GM23338 (cell line): ENCODE data around the gene SCNN1G. TPM values are rescaled to one million over a fixed set of nuclear protein-coding genes. Genes with fewer than 3 reads are reported as not detected.

ENCODE experiments used
- ATAC-seq: fragments of 200-7000 bp; cut with Tn5 transposase; 3 replicates; pipeline ENCODE4 v1.9.1; 2020
- DNase-seq: peaks from one replicate; pipeline ENCODE4 v3.0.0-alpha.2; 2015; ENCODE audit warnings: low spot score
- H2AFZ ChIP-seq: fragments of 200-600 bp; sonication (generic); 2 replicates; pipeline ENCODE4 v1.8.0; 2016; ENCODE audit warnings: antibody characterized with exemption, mild to moderate bottlenecking, moderate library complexity
- H3F3A ChIP-seq: fragments of 200-600 bp; sonication (generic); replicated peaks from 2 replicates; pipeline ENCODE4 v1.8.0; 2017; ENCODE audit warnings: antibody characterized with exemption, mixed run types, low read depth
- H3K27ac ChIP-seq: fragments of 200-600 bp; sonication (generic); 2 replicates; pipeline ENCODE4 v1.6.1; 2016; ENCODE audit warnings: low read depth
- H3K27me3 ChIP-seq: fragments of 200-600 bp; sonication (generic); 2 replicates; pipeline ENCODE4 v1.8.0; 2016; ENCODE audit warnings: mild to moderate bottlenecking, mixed run types, moderate library complexity; ENCODE audit not compliant: insufficient read depth
- H3K36me3 ChIP-seq: fragments of 200-600 bp; sonication (generic); 2 replicates; pipeline ENCODE4 v1.8.0; 2016; ENCODE audit warnings: mild to moderate bottlenecking; ENCODE audit not compliant: insufficient read depth
- H3K4me1 ChIP-seq: fragments of 200-600 bp; sonication (generic); 2 replicates; pipeline ENCODE4 v1.8.0; 2016; ENCODE audit warnings: mild to moderate bottlenecking, moderate library complexity; ENCODE audit not compliant: insufficient read depth
- H3K4me2 ChIP-seq: fragments of 200-600 bp; sonication (generic); 2 replicates; pipeline ENCODE4 v1.7.1; 2017; ENCODE audit warnings: mixed run types
- H3K4me3 ChIP-seq: fragments of 200-600 bp; sonication (generic); 2 replicates; pipeline ENCODE4 v1.6.1; 2016; ENCODE audit warnings: mixed run types
- H3K79me2 ChIP-seq: fragments of 200-600 bp; sonication (generic); replicated peaks from 2 replicates; pipeline ENCODE4 v1.8.0; 2017; ENCODE audit warnings: mild to moderate bottlenecking; ENCODE audit not compliant: insufficient read depth
- H3K9me2 ChIP-seq: fragments of 200-600 bp; sonication (generic); 2 replicates; pipeline ENCODE4 v1.8.0; 2017; ENCODE audit not compliant: insufficient read depth
- H4K20me1 ChIP-seq: fragments of 200-600 bp; sonication (generic); replicated peaks from 2 replicates; pipeline ENCODE4 v1.8.0; 2017; ENCODE audit warnings: mild to moderate bottlenecking; ENCODE audit not compliant: insufficient read depth
- H3K27ac Mint-ChIP-seq: 2 replicates; pipeline ENCODE4 v1.8.0; 2020; ENCODE audit warnings: inconsistent platforms, mild to moderate bottlenecking, moderate library complexity, mixed read lengths
- H3K27me3 Mint-ChIP-seq: 3 replicates; pipeline ENCODE4 v1.8.0; 2022; ENCODE audit warnings: low read depth, mild to moderate bottlenecking, moderate library complexity, mixed read lengths, inconsistent platforms; ENCODE audit not compliant: insufficient read depth, poor library complexity
- H3K36me3 Mint-ChIP-seq: 3 replicates; pipeline ENCODE4 v1.8.0; 2021; ENCODE audit warnings: low read depth, mild to moderate bottlenecking, inconsistent platforms, moderate library complexity, mixed read lengths
- H3K4me1 Mint-ChIP-seq: 3 replicates; pipeline ENCODE4 v1.8.0; 2020; ENCODE audit warnings: mild to moderate bottlenecking, inconsistent platforms, mixed read lengths
- H3K4me3 Mint-ChIP-seq: 3 replicates; pipeline ENCODE4 v1.8.0; 2021; ENCODE audit warnings: moderate library complexity, mild to moderate bottlenecking, inconsistent platforms, mixed read lengths
- H3K9me3 Mint-ChIP-seq: 3 replicates; pipeline ENCODE4 v1.8.0; 2020; ENCODE audit warnings: moderate library complexity, mild to moderate bottlenecking, inconsistent platforms, mixed read lengths
- CREB1 ChIP-seq: fragments of 250-450 bp; sonication (Bioruptor Pico); IDR thresholded peaks from 2 replicates; pipeline ENCODE4 v1.5.0; 2020; ENCODE audit warnings: low read depth, mild to moderate bottlenecking, moderate library complexity
- EZH2 ChIP-seq: fragments of 200-600 bp; sonication (generic); IDR thresholded peaks from one replicate; pipeline ENCODE4 v1.8.0; 2017; ENCODE audit warnings: antibody characterized with exemption, mild to moderate bottlenecking, low read depth; ENCODE audit not compliant: unreplicated experiment
- EZH2phosphoT487 ChIP-seq: fragments of 200-600 bp; sonication (generic); IDR thresholded peaks from one replicate; pipeline ENCODE4 v1.8.1; 2018; ENCODE audit warnings: antibody characterized with exemption; ENCODE audit not compliant: unreplicated experiment
- JUNB ChIP-seq: IDR thresholded peaks from one replicate; pipeline ENCODE4 v1.6.1; 2016; ENCODE audit warnings: antibody characterized with exemption; ENCODE audit not compliant: unreplicated experiment
- NANOG ChIP-seq: IDR thresholded peaks from 2 replicates; pipeline ENCODE4 v1.6.1; 2016; ENCODE audit warnings: antibody characterized with exemption, borderline replicate concordance
- POLR2AphosphoS5 ChIP-seq: IDR thresholded peaks from 2 replicates; pipeline ENCODE4 v1.6.1; 2016; ENCODE audit warnings: antibody characterized with exemption, low read depth
- REST ChIP-seq: IDR thresholded peaks from one replicate; pipeline ENCODE4 v1.6.1; 2018; ENCODE audit warnings: antibody characterized with exemption; ENCODE audit not compliant: unreplicated experiment
- STAT1 ChIP-seq: IDR thresholded peaks from one replicate; pipeline ENCODE4 v1.6.1; 2016; ENCODE audit warnings: antibody characterized with exemption; ENCODE audit not compliant: unreplicated experiment
- ZNF114 ChIP-seq: fragments of 250-450 bp; sonication (Bioruptor Pico); IDR thresholded peaks from 2 replicates; pipeline ENCODE4 v1.5.0; 2020; ENCODE audit warnings: mild to moderate bottlenecking, moderate library complexity
- ZNF331 ChIP-seq: fragments of 250-450 bp; sonication (Bioruptor Pico); IDR thresholded peaks from 2 replicates; pipeline ENCODE4 v1.5.0; 2020; ENCODE audit warnings: low read depth, mild to moderate bottlenecking, moderate library complexity
- polyA plus RNA-seq: library from polyadenylated mRNA; unstranded; fragments of >200 nt; fragmentation: Nextera tagmentation; extraction: Ambion mirVana; gene quantifications from 2 replicates; pipeline ENCODE4 v1.2.1, GENCODE V29; 2016
- total RNA-seq: library from RNA; depleted of rRNA; stranded (reverse); fragments of >200 nt; shearing (Covaris generic); gene quantifications from 2 replicates; pipeline ENCODE4 v1.2.3, GENCODE V29; 2014
- TF ChIP-seq, protein P1 (sequence below), 2 experiments: fragments of 200-600 bp in 1 of 2; sonication (generic) in 1 of 2; conservative IDR thresholded peaks; 2 replicates each; pipeline versions ENCODE4 v1.5.1 to v1.6.1; 2016 to 2017; ENCODE audit warnings: antibody characterized with exemption in 2 of 2, low read depth in 2 of 2, mild to moderate bottlenecking in 2 of 2, moderate library complexity in 1 of 2

SCNN1G gene
- total and polyA plus RNA-seq, 2 experiments from 2014 or later: 0.97 to 1.1 TPM

- Histone ChIP-seq H3K79me2 (peaks cover 63% of the 10 kb centered on the region), H3K36me3 (no peaks in the 10 kb centered on the region), H3K4me3 (peak overlapping the region; percentile 86; the same call in 1 of the 2 replicates), H3F3A (no peaks in the 10 kb centered on the region), H2AFZ (no peak overlapping the region), H4K20me1 (peaks cover 32% of the 10 kb centered on the region), H3K27me3 (peaks cover 8% of the 10 kb centered on the region; the same call in 1 of the 2 replicates), H3K4me2 (peak overlapping the region; percentile 91), H3K9me2 (no peaks in the 10 kb centered on the region), H3K4me1 (peaks cover 45% of the 10 kb centered on the region), H3K27ac (no peak overlapping the region)
- no peak for ATAC-seq
- H3K9me3 Mint-ChIP-seq: no peaks in the 10 kb centered on the region; the same call in 2 of the 3 replicates
- TF ChIP-seq CREB1 (no peak), POLR2AphosphoS5 (no peak)
- H3K4me3 Mint-ChIP-seq: peak overlapping the region; percentile 94
- peak overlapping the region; percentile 53 for H3K27ac Mint-ChIP-seq
- peaks cover 5% of the 10 kb centered on the region; the same call in 1 of the 3 replicates for H3K36me3 Mint-ChIP-seq
- no peak for DNase-seq
- peaks cover 6% of the 10 kb centered on the region for H3K27me3 Mint-ChIP-seq
- H3K4me1 Mint-ChIP-seq: peaks cover 46% of the 10 kb centered on the region
These were observed 35.5 kb upstream of the SCNN1G start for GRCh38 chr16:23146877-23147601.

DNA sequence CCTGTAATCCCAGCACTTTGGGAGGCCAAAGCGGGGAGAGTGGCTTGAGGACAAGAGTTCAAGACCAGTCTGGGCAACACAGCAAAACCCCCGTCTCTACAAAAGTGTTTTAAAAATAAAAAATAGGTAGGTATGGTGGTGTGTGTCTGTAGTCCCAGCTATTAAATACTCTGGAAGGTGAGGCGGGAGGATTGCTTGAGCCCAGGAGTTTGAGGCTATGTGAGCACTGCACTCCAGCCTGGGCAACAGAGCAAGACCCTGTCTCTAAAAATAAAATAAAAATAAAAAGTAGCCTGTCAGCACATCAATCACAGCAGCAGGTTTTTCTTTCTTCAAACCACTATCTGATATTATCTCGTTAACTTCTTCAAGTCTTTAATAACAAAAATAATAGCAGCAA, 34.9 kb upstream of the SCNN1G start:
- Mint-ChIP-seq H3K9me3 (no peaks in the 10 kb centered on the region; the same call in 2 of the 3 replicates), H3K27ac (no peak overlapping the region), H3K27me3 (peaks cover 6% of the 10 kb centered on the region), H3K4me1 (peaks cover 46% of the 10 kb centered on the region), H3K4me3 (peak overlapping the region; percentile 94), H3K36me3 (peaks cover 5% of the 10 kb centered on the region; the same call in 1 of the 3 replicates)
- Histone ChIP-seq H3K79me2 (peaks cover 57% of the 10 kb centered on the region), H3K4me1 (peaks cover 45% of the 10 kb centered on the region), H3F3A (no peaks in the 10 kb centered on the region), H3K27me3 (peaks cover 8% of the 10 kb centered on the region; the same call in 1 of the 2 replicates), H4K20me1 (peaks cover 30% of the 10 kb centered on the region), H3K9me2 (no peaks in the 10 kb centered on the region), H3K4me3 (peak overlapping the region; percentile 86), H3K36me3 (no peaks in the 10 kb centered on the region), H3K4me2 (peak overlapping the region; percentile 91), H2AFZ (no peak overlapping the region), H3K27ac (no peak overlapping the region)
- DNase-seq (no peak), ATAC-seq (no peak)
- TF ChIP-seq, protein P1, sequence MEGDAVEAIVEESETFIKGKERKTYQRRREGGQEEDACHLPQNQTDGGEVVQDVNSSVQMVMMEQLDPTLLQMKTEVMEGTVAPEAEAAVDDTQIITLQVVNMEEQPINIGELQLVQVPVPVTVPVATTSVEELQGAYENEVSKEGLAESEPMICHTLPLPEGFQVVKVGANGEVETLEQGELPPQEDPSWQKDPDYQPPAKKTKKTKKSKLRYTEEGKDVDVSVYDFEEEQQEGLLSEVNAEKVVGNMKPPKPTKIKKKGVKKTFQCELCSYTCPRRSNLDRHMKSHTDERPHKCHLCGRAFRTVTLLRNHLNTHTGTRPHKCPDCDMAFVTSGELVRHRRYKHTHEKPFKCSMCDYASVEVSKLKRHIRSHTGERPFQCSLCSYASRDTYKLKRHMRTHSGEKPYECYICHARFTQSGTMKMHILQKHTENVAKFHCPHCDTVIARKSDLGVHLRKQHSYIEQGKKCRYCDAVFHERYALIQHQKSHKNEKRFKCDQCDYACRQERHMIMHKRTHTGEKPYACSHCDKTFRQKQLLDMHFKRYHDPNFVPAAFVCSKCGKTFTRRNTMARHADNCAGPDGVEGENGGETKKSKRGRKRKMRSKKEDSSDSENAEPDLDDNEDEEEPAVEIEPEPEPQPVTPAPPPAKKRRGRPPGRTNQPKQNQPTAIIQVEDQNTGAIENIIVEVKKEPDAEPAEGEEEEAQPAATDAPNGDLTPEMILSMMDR (conservative IDR thresholded peaks at IDR 0.05; ENCODE audit: low read depth in 2 of 2): no peak
- no peak for TF ChIP-seq JUNB
- TF ChIP-seq POLR2AphosphoS5: no peak
- TF ChIP-seq STAT1: no peak

GRCh38 chr16:23148166-23148512, 34.4 kb upstream of the SCNN1G start:
- H2AFZ ChIP-seq: peak overlapping the region; percentile 78
- Mint-ChIP-seq H3K27ac (no peak overlapping the region), H3K4me3 (peak overlapping the region; percentile 94), H3K27me3 (peaks cover 6% of the 10 kb centered on the region), H3K4me1 (peaks cover 42% of the 10 kb centered on the region), H3K36me3 (peaks cover 5% of the 10 kb centered on the region; the same call in 1 of the 3 replicates), H3K9me3 (no peaks in the 10 kb centered on the region; the same call in 2 of the 3 replicates)
- H3K27me3 ChIP-seq: peaks cover 8% of the 10 kb centered on the region; the same call in 1 of the 2 replicates
- peak overlapping the region; percentile 91 for H3K4me2 ChIP-seq
- no peaks in the 10 kb centered on the region for H3K36me3 ChIP-seq
- H3K27ac ChIP-seq: no peak overlapping the region
- ATAC-seq: no peak
- no peaks in the 10 kb centered on the region for H3K9me2 ChIP-seq
- peak overlapping the region; percentile 86 for H3K4me3 ChIP-seq
- peaks cover 52% of the 10 kb centered on the region for H3K79me2 ChIP-seq
- peaks cover 41% of the 10 kb centered on the region for H3K4me1 ChIP-seq
- TF ChIP-seq ZNF331 (CRISPR knock-in tag): no peak
- TF ChIP-seq, protein P1 (conservative IDR thresholded peaks at IDR 0.05; ENCODE audit: low read depth in 2 of 2): no peak
- TF ChIP-seq ZNF114 (CRISPR knock-in tag): no peak
- TF ChIP-seq NANOG: no peak
- no peak for TF ChIP-seq POLR2AphosphoS5
- TF ChIP-seq EZH2: no peak
- TF ChIP-seq CREB1: no peak
- no peak for TF ChIP-seq REST
- TF ChIP-seq EZH2phosphoT487: no peak
- no peak for TF ChIP-seq JUNB
- no peak for DNase-seq
- peaks cover 26% of the 10 kb centered on the region for H4K20me1 ChIP-seq
- no peaks in the 10 kb centered on the region for H3F3A ChIP-seq
